HPDE6-E6E7 (cell line): Measurements from ENCODE around the gene RAC2.

ENCODE experiments used
- DNase-seq: peaks from one replicate; pipeline ENCODE4 v3.0.0; 2011; ENCODE audit warnings: missing footprints; ENCODE audit errors: extremely low spot score

Gene RAC2

DNA sequence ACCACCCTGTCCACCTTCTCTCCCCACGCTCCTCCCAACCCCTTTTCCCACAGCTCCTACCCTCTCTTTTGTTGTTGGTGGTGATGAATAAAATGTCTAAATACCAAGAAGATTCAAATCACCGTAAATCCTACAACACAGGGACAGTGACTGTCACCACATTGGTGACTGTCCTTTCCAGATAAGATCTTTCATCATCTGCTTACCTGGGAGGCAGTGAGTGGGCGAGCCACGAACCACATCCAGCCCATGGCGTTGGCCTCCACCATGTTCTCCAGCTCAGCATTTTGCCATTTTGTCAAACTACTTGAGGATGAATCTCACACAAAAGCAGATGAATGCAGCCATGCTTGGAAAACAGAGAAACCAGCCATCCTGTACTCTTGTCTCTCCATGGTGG lies 31.6 kb upstream of the RAC2 start:
- DNase-seq: no peak

- no peak for DNase-seq
Measured at GRCh38 chr22:37275134-37275533, 31.1 kb upstream of the RAC2 start.

DNA sequence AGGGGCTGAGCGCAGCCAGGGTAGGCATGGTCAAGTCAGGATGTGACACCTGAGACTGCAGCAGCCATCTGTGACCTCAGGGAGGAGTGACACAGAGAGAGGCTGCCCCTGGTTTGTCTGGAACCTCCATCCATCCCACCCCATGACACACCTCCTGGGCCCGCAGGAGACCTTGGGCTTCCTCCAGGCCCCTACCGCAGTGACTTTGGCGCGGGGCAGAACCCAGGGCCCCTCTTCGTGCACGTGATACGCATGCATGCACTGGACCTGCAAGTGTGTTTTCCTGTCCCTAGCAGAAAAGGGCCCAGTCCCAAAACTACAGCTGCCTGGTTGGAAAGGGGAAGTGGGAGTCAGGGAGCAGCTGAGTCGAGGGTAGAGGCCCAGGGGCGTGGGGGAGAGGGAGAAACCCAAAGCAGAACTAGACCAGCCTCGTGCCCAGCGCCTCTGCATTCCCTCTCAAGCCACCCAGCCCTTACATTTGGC lies 30.4 kb upstream of the RAC2 start:
- DNase-seq: no peak

- DNase-seq: no peak
Measured at GRCh38 chr22:37273846-37274225, 29.8 kb upstream of the RAC2 start.

DNA sequence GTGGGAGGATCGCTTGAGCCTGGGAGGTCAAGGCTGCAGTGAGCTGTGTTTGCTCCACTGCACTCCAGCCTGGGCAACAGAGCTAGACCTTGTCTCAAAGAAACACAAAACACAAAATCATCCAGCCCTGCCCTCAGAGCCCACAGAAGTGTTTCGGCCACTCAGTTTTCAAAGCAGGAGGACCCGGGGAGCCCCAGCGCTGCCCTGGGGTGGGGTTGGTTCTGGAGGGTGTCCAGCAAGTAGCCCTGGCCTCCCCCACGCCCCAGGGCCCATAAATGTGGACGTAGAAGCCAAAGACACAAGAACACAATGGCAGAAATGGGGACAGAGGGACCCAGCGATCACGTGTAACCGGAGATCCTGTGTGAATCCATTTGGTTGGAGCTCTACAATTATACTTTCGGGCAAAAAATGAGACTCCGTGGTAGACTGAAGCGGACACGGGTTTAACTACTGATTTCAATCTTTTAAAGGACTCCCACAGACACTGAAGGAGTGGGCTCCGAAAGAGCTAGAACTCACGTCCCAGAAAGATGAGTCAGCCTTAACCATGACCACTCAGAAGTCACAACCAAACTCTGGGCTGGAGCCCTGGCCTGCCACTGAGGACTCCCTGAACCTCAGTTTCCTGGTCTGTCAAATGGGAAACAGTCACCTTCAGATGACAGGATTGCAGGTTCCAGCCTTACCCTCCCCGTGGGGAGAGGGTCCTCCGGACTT lies 29.2 kb upstream of the RAC2 start:
- DNase-seq: no peak

DNA sequence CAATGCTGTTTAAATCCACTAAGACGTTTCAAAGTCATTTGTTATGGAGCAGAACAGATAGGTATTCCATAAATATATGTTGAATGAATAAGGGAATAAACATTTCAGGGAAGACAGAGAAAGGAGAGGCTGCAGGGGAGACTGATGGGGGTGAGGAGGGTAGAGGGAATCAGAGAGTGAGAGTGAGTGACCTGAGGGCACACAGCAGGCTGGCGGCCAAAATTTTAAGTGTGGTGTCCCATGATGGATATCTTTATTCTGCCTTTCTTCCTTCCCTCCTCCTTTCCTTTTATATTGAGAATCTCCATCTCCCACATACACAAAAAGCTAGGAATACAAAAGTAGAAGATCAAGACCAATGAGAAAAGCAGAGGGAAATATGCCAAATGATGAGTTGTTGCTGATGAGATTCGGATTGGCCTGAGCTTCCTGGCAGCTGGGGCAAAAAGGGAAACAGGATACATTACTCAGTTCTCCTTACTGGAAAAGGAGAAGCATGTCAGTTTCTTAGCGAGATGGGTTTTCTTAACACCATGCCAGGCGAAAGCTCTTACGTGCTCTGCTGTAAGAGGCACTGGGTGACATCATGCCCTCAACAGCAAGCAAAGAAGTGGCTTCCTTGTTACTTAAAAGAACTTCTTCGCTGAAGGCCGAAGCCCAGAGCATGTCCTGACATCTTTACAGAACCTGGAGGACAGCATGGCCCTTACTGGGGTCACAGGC lies 27.0 kb upstream of the RAC2 start:
- DNase-seq: no peak

GRCh38 chr22:37269936-37270678 lies 26.0 kb upstream of the RAC2 start:
- DNase-seq: no peak

DNA sequence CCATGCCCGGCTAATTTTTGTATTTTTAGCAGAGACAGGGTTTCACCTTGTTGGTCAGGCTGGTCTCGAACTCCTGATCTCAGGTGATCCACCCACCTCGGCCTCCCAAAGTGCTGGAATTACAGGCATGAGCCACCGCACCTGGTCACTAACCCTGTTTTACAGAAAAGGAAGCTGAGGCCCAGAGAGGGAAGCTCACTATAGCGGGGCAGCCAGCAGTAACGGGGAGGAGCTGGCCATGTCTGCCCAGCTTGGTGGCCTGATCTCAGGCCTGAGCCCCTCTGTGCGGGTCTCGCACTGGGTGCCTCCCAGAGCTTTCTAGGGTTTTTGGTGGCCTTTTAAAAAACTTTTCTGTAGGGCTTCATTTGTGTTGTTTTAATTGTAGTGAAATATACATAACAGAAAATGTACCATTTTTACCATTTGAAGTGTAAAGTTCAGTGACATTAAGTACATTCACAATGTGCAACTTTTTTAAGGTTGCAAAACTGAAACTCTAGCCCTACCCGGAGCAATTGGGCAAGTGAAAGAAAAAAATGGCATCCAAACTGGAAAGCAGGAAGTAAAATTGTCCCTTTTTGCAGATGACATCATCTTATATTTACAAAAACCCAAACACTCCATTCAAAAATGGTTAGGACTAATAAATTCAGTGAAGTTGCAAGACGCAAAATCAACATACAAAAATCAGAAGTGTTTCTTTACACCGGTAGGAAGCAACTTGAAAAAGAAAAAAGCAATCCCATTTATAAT lies 23.8 kb upstream of the RAC2 start:
- no peak for DNase-seq

DNA sequence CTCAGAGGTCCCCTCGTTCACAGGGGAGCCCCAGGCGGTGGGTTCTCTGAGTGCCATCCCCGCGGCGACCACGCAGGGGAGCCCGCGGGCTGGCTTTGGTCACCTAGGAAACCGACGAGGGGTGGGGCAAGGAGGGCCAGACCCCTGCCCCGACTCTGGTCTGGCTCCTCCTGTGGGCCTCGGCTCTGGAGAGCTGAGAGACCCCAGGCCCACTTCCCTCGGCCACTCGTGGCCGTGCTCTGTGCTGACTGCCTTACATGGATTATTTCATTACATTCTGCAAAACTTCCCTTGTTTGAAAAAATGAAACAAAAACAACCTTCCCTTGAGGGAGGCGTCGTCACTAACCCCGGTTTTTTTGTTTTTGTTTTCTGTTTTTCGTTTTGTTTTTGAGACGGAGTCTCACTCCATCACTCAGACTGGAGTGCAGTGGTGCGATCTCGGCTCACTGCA lies 23.1 kb upstream of the RAC2 start:
- no peak for DNase-seq

DNA sequence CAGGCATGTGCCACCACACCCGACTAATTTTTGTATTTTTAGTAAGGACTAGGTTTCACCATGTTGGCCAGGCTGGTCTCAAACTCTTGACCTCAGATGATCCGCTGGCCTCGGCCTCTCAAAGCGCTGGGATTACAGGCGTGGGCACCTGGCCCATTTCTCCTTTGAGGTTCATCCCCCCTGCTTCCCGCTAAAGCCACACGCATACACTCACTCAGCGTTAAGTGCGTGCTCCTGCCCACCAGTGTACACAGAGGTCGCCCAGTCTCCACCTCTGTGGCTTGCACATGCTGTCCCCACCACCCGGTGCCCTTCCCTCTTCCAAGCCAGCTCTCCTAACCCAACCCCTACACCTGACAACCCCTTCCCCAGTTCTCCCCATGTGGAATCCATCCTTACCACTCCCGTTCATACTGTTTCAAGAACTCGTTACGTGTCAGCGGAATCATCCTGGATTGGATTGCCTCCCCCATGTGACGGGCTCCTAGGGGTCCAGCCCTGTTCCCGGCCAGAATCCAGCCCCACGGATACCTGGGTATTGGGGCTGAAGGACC lies 22.6 kb upstream of the RAC2 start:
- DNase-seq: no peak

DNA sequence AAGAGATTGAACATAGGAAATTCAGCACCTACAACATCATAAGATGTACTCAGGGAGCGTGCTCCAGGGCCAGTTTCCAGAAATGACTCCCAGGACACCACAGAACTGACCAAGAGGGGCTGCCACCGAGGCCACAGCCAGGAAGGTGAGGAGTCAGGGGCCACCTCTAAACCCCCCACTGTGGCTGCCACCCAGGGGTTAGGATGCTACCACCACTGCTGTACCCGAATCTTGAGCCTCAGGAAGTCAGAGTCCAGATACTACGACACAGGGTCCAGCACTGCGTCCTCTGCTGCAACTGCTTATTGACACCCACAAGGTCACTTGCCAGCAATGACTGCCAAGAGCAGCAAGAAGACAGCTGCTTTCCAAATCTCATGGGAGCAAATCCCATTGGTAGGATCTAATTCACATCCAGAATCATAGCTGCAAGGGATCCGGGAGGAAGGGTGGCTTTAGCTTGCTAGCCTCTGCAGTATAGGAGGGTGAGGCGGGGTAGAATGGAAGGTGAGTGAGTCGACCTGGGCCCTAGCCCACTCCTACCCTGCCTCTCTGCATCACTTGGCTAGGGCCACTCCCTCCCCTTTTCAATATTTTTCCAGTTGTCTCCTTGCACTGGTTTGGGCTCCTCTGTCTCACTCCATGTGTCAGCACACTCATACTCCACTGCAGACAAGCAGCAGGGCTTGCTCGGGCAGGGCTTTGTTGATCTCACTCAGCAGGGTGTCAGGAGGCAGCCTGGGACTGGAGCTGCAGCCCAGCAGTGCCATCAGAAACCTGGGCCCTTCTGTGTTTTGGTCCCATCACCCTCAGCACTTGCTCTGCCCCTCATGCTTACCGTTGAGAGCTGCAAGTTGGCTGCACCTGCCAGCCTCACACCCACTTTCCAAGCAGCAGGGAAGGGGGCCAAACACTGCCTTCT lies 20.2 kb upstream of the RAC2 start:
- DNase-seq: no peak

DNA sequence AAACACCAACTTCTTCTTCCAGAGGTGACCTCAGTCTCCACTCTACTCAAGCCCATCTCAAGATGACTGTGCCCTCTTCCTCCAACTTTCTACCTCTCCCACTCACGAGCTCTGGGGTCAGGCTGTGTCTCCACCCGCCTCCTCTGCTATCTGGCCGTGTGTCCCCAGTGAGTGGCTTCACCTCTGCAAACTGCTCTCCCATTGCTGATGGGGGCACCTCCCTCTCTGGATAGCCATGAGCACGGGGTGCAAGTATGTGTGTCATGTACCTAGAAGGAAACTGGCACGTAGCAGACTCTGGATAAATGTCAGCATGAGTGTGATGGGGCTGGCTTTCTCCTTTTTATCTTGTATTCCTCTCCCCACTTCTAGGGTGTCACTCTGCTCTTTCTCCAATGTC lies 18.3 kb upstream of the RAC2 start:
- DNase-seq: no peak

DNA sequence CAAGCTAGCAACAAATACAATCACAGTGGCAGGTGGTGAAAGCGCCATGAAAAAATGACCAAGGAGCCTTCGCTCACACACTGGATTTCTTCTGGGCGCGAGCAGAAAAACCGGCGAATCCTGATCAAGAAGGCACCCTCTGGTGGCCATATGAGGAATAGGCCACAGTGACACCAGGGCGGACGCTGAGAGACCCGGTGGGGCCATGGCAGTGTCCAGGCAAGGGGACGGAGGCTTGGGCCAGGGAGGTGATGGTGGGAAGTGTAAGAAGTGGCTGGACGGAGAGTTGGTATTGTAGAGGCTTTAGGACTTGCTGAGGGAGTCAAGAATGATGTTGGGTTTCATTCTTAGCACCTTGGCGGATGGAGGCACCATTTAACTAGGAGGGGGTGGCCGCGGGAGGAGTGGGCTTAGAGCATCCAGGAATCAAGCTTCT lies 16.9 kb upstream of the RAC2 start:
- peak; percentile 46 for DNase-seq

- DNase-seq: no peak
Measured at GRCh38 chr22:37260155-37260795, 16.2 kb upstream of the RAC2 start.

DNA sequence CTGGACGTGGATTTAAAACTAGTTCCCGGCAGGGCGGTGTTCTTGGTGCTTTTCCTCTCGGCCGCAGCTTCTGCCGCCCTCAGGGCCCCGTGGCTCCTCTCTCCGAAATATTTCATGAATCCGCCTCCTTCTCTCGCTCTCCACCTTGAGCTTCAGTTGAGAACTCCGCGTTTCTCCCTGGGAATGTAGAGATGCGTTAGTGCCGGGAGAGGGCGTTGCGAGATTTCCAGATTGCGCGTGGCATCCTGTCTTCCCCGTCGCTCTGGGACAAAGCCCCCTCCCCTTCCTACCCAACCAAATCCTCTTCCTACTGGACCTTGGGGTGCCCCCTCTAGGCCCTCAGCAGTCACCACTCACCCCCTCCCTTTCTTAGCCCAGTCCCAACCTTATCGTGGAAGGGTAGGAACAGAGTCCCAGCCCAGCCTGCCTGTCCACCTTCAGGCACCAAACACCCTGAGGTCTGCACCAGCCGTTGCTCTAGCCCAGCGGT lies 15.5 kb upstream of the RAC2 start:
- DNase-seq: no peak

GRCh38 chr22:37258753-37259401 lies 14.8 kb upstream of the RAC2 start:
- no peak for DNase-seq

GRCh38 chr22:37258005-37258752 lies 14.1 kb upstream of the RAC2 start:
- no peak for DNase-seq

- DNase-seq: no peak
Measured at GRCh38 chr22:37256075-37256726, 12.1 kb upstream of the RAC2 start.
